ENCODE results near the gene CHD1.

CHD1 gene

GRCh38 chr5:98880151-98880550 lies 48.7 kb downstream of the CHD1 start:
- DNase-seq (ENCODE audit: low read depth): peak; percentile 9
- TF ChIP-seq MAX (IDR thresholded peaks at IDR 0.05; ENCODE audit: low read depth, low read length) (no peak), CTCF (IDR thresholded peaks at IDR 0.05; ENCODE audit: low read depth, low read length) (no peak), MYC (IDR thresholded peaks at IDR 0.05; ENCODE audit: low read depth, low read length) (no peak), POLR2A (IDR thresholded peaks at IDR 0.05; ENCODE audit: extremely low read depth, insufficient read length) (no peak)

GRCh38 chr5:98877600-98877999 lies 51.2 kb downstream of the CHD1 start:
- no peak for DNase-seq (ENCODE audit: low read depth)
- TF ChIP-seq MAX (IDR thresholded peaks at IDR 0.05; ENCODE audit: low read depth, low read length): no peak
- TF ChIP-seq CTCF (IDR thresholded peaks at IDR 0.05; ENCODE audit: low read depth, low read length): no peak
- no peak for TF ChIP-seq POLR2A (IDR thresholded peaks at IDR 0.05; ENCODE audit: extremely low read depth, insufficient read length)
- no peak for TF ChIP-seq MYC (IDR thresholded peaks at IDR 0.05; ENCODE audit: low read depth, low read length)
- no peak overlapping the region for H3K4me3 ChIP-seq (ENCODE audit: low read depth, low read length)

More at GRCh38 chr5:98880151-98880550, 48.7 kb downstream of the CHD1 start:
- H3K4me3 ChIP-seq (ENCODE audit: low read depth, low read length): no peak overlapping the region

- peak; percentile 68 for DNase-seq (ENCODE audit: low read depth)
- TF ChIP-seq MYC (IDR thresholded peaks at IDR 0.05; ENCODE audit: low read depth, low read length): no peak
- no peak for TF ChIP-seq CTCF (IDR thresholded peaks at IDR 0.05; ENCODE audit: low read depth, low read length)
- no peak for TF ChIP-seq POLR2A (IDR thresholded peaks at IDR 0.05; ENCODE audit: extremely low read depth, insufficient read length)
- TF ChIP-seq MAX (IDR thresholded peaks at IDR 0.05; ENCODE audit: low read depth, low read length): no peak
- H3K4me3 ChIP-seq (ENCODE audit: low read depth, low read length): no peak overlapping the region
Measured at GRCh38 chr5:98872674-98873073, 56.1 kb downstream of the CHD1 start.

GRCh38 chr5:98865690-98866089 lies 63.1 kb downstream of the CHD1 start:
- TF ChIP-seq MYC (IDR thresholded peaks at IDR 0.05; ENCODE audit: low read depth, low read length) (no peak), POLR2A (IDR thresholded peaks at IDR 0.05; ENCODE audit: extremely low read depth, insufficient read length) (no peak), MAX (IDR thresholded peaks at IDR 0.05; ENCODE audit: low read depth, low read length) (no peak), CTCF (IDR thresholded peaks at IDR 0.05; ENCODE audit: low read depth, low read length) (no peak)
- no peak for DNase-seq (ENCODE audit: low read depth)
- no peak overlapping the region for H3K4me3 ChIP-seq (ENCODE audit: low read depth, low read length)

GRCh38 chr5:98847054-98847453 lies 81.8 kb downstream of the CHD1 start:
- H3K4me3 ChIP-seq (ENCODE audit: low read depth, low read length): no peak overlapping the region
- TF ChIP-seq MAX (IDR thresholded peaks at IDR 0.05; ENCODE audit: low read depth, low read length): no peak
- no peak for TF ChIP-seq POLR2A (IDR thresholded peaks at IDR 0.05; ENCODE audit: extremely low read depth, insufficient read length)
- no peak for TF ChIP-seq CTCF (IDR thresholded peaks at IDR 0.05; ENCODE audit: low read depth, low read length)
- no peak for TF ChIP-seq MYC (IDR thresholded peaks at IDR 0.05; ENCODE audit: low read depth, low read length)
- no peak for DNase-seq (ENCODE audit: low read depth)

GRCh38 chr5:98846520-98846919 lies 82.3 kb downstream of the CHD1 start:
- TF ChIP-seq MAX (IDR thresholded peaks at IDR 0.05; ENCODE audit: low read depth, low read length): no peak
- H3K4me3 ChIP-seq (ENCODE audit: low read depth, low read length): no peak overlapping the region
- DNase-seq (ENCODE audit: low read depth): no peak

Data from NB4 (cell line).